Thyroid gland (tissue), 4 donors: ENCODE data around the gene ALKBH4. TPM values are rescaled to one million over a fixed set of nuclear protein-coding genes. Genes with fewer than 3 reads are reported as not detected.
A peak's percentile ranks its signal among the peaks of the same experiment; 100 is the strongest.
"Not testable (repeated sequence)": the region's sequence is repeated elsewhere in the genome, so short reads cannot be mapped to it uniquely, and the experiment has no call there.

Experiments used
- DNase-seq, 2 donors: peaks; one replicate each; pipeline ENCODE4 v3.0.0-alpha.2; 2019
- H3K27ac ChIP-seq, 3 donors: fragments of 200-600 bp; sonication (generic); 1 replicate in 2 of 3; 2 replicates in 1 of 3; pipeline ENCODE4 v1.5.1; 2016 to 2019; ENCODE audit warnings: mild to moderate bottlenecking in 1 of 3, moderate library complexity in 1 of 3
- H3K27me3 ChIP-seq: fragments of 200-600 bp; sonication (generic); one replicate; pipeline ENCODE4 v1.5.1; 2019
- H3K36me3 ChIP-seq, 2 donors: fragments of 200-600 bp; sonication (generic); one replicate each; pipeline ENCODE4 v1.5.1; 2016 to 2019
- H3K4me1 ChIP-seq, 2 donors: fragments of 200-600 bp; sonication (generic); one replicate each; pipeline ENCODE4 v1.5.1; 2017 to 2019
- H3K4me3 ChIP-seq, 3 donors: fragments of 200-600 bp; sonication (generic); replicated peaks in 1 of 3; 1 replicate in 2 of 3; 2 replicates in 1 of 3; pipeline ENCODE4 v1.5.1; 2016; ENCODE audit warnings: mild to moderate bottlenecking in 1 of 3
- H3K9me3 ChIP-seq: fragments of 200-600 bp; sonication (generic); one replicate; pipeline ENCODE4 v1.5.1; 2017
- CTCF ChIP-seq, 6 experiments: fragments of 200-600 bp in 3 of 6; fragments of 450-650 bp in 3 of 6; sonication (generic) in 3 of 6; IDR thresholded peaks; one replicate each; pipeline ENCODE4 v1.5.1; 2016 to 2019; ENCODE audit warnings: antibody characterized with exemption in 6 of 6, mild to moderate bottlenecking in 2 of 6, inconsistent platforms in 1 of 6, moderate library complexity in 1 of 6
- WGBS, 2 donors: methylation state at CpG; one replicate each; pipeline ENCODE4 v1.1.5; 2017; 5-methylcytosine and 5-hydroxymethylcytosine counted together
- intact Hi-C: fragments of 100-400 bp; cut with DNase I; formaldehyde crosslinking; loops from one replicate; pipeline ENCODE4 v1.15.1; 2023
- total RNA-seq, 4 donors: library from RNA; depleted of rRNA; stranded (reverse); fragments of >200 nt; gene quantifications; one replicate each; pipeline ENCODE4 v1.2.3, GENCODE V29; 2016

The ALKBH4 gene
- total RNA-seq, 4 donors from 2014 or later = 16.9 to 42.2 (median 28.6) TPM

- WGBS, 2 donors = no CpG with 5 or more reads among the region's 67 CpGs
- H3K4me1 ChIP-seq, H3K27ac ChIP-seq, intact Hi-C loops, H3K4me3 ChIP-seq, H3K27me3 ChIP-seq, H3K9me3 ChIP-seq, H3K36me3 ChIP-seq, DNase-seq: not testable (repeated sequence)
Measured at GRCh38 chr7:102494473-102495149, 29.9 kb upstream of the ALKBH4 start.

- H3K4me1 ChIP-seq, H3K9me3 ChIP-seq, H3K27me3 ChIP-seq, intact Hi-C loops, H3K27ac ChIP-seq, H3K36me3 ChIP-seq, H3K4me3 ChIP-seq: not testable (repeated sequence)
- DNase-seq = peak in 1 of 2 donors; percentile 1
- WGBS, 2 donors = no CpG with 5 or more reads among the region's 15 CpGs
Measured at GRCh38 chr7:102494026-102494425, 29.4 kb upstream of the ALKBH4 start.

- H3K27ac ChIP-seq, H3K27me3 ChIP-seq, DNase-seq, intact Hi-C loops, H3K4me3 ChIP-seq, H3K4me1 ChIP-seq, H3K36me3 ChIP-seq, H3K9me3 ChIP-seq: not testable (repeated sequence)
- WGBS, 2 donors = no CpG with 5 or more reads among the region's 33 CpGs
Measured at GRCh38 chr7:102493220-102493935, 28.7 kb upstream of the ALKBH4 start.

- H3K27me3 ChIP-seq, intact Hi-C loops, H3K9me3 ChIP-seq, H3K4me3 ChIP-seq, H3K36me3 ChIP-seq, H3K4me1 ChIP-seq, H3K27ac ChIP-seq: not testable (repeated sequence)
- 87% methylated on average over 3 of the region's 12 CpGs; no CpG with 5 or more reads in 1 of the 2 donors for WGBS, 2 donors
- peak in 1 of 2 donors; percentile 37 for DNase-seq
Measured at GRCh38 chr7:102490529-102491075, 25.9 kb upstream of the ALKBH4 start.

- no CpG with 5 or more reads among the region's 5 CpGs for whole genome bisulfite sequencing, 2 donors
- H3K4me3 ChIP-seq, H3K27ac ChIP-seq, intact Hi-C loops, DNase-seq, H3K9me3 ChIP-seq, H3K27me3 ChIP-seq, H3K4me1 ChIP-seq, H3K36me3 ChIP-seq: not testable (repeated sequence)
Measured at GRCh38 chr7:102484317-102484716, 19.7 kb upstream of the ALKBH4 start.

GRCh38 chr7:102481962-102482361 is 17.3 kb upstream of the ALKBH4 start:
- H3K36me3 ChIP-seq, H3K9me3 ChIP-seq, H3K4me3 ChIP-seq, intact Hi-C loops, H3K27ac ChIP-seq, H3K27me3 ChIP-seq, H3K4me1 ChIP-seq, DNase-seq: not testable (repeated sequence)
- no CpG with 5 or more reads among the region's 10 CpGs for WGBS, 2 donors

GRCh38 chr7:102479982-102480637 is 15.4 kb upstream of the ALKBH4 start:
- H3K27ac ChIP-seq, H3K4me1 ChIP-seq, H3K4me3 ChIP-seq, intact Hi-C loops, H3K36me3 ChIP-seq, H3K9me3 ChIP-seq, H3K27me3 ChIP-seq: not testable (repeated sequence)
- peak in 5 of 6 experiments; percentile 11 to 49 (median 40) for TF ChIP-seq CTCF (IDR thresholded peaks at IDR 0.05)
- WGBS, 2 donors = 5 to 7% methylated on average over 8 of the region's 11 CpGs
- DNase-seq = peak; percentile 26 to 68

GRCh38 chr7:102479209-102479584 is 14.5 kb upstream of the ALKBH4 start:
- DNase-seq, H3K27me3 ChIP-seq, H3K27ac ChIP-seq, intact Hi-C loops, H3K9me3 ChIP-seq, H3K36me3 ChIP-seq, H3K4me3 ChIP-seq, H3K4me1 ChIP-seq: not testable (repeated sequence)
- WGBS, 2 donors = no CpG with 5 or more reads among the region's 10 CpGs
